ENCODE results near the gene MAGI1. TPM values are rescaled to one million over a fixed set of nuclear protein-coding genes. Genes with fewer than 3 reads are reported as not detected.
A peak's percentile ranks its signal among the peaks of the same experiment; 100 is the strongest.

MAGI1 gene
- polyA plus RNA-seq, 3 donors, result not detected

GRCh38 chr3:66037986-66038369 is 740 bp downstream of the MAGI1 start:
- no peak for TF ChIP-seq CTCF (IDR thresholded peaks at IDR 0.05)
- H3K27ac Mint-ChIP-seq, result peak overlapping the region in 1 of 7 donors; percentile 42
- H3K36me3 ChIP-seq (replicated peaks in 1 of 2; ENCODE audit: control insufficient read depth in 1 of 2, insufficient read depth in 2 of 2, low read length in 2 of 2), result no peaks in the 10 kb centered on the region
- H3K9ac ChIP-seq (ENCODE audit: insufficient read depth, low read length, poor library complexity, severe bottlenecking), result no peak overlapping the region
- H3K4me1 Mint-ChIP-seq, result peaks cover 8% of the 10 kb centered on the region
- no peaks in the 10 kb centered on the region for H3K79me2 ChIP-seq (ENCODE audit: insufficient read depth, low read length)
- peaks cover 0 to 3% of the 10 kb centered on the region in 2 donors for H3K36me3 Mint-ChIP-seq
- peak overlapping the region; percentile 48 for H3K4me2 ChIP-seq (replicated peaks; ENCODE audit: extremely low read depth, low read length, poor library complexity, severe bottlenecking)
- peaks cover 51 to 66% (median 52%) of the 10 kb centered on the region in 3 donors for H3K27me3 Mint-ChIP-seq (ENCODE audit: low read depth in 3 of 3)
- under 1% methylated on average over 31 of the region's 31 CpGs for WGBS (ENCODE audit: insufficient coverage)
- H3K4me3 ChIP-seq (replicated peaks in 1 of 3; ENCODE audit: low read depth in 2 of 3, low read length in 3 of 3), result peak overlapping the region in 1 of 3 experiments; percentile 47
- no peak for DNase-seq
- peaks cover 44 to 62% of the 10 kb centered on the region in 2 donors for H3K27me3 ChIP-seq (ENCODE audit: control insufficient read depth in 2 of 2, insufficient read depth in 2 of 2, low read length in 2 of 2)
- H4K20me1 ChIP-seq (ENCODE audit: insufficient read depth, low read length), result no peaks in the 10 kb centered on the region
- H3K27ac ChIP-seq (ENCODE audit: low read depth in 1 of 2, low read length in 2 of 2), result no peak overlapping the region
- peaks cover 0 to 6% of the 10 kb centered on the region in 2 donors for H3K4me1 ChIP-seq (ENCODE audit: control insufficient read depth in 1 of 2, insufficient read depth in 2 of 2, low read length in 2 of 2)
- H2AFZ ChIP-seq (ENCODE audit: insufficient read depth, low read depth, low read length, poor library complexity, severe bottlenecking), result peak overlapping the region; percentile 50
- H3K4me3 Mint-ChIP-seq, result peak overlapping the region; percentile 67 to 91
- H3K9me3 Mint-ChIP-seq, result peaks cover 0 to 14% (median 7%) of the 10 kb centered on the region in 7 donors
- intact Hi-C loops (cut with micrococcal nuclease), result no loop called here
- H3K9me3 ChIP-seq (replicated peaks in 1 of 2; ENCODE audit: control insufficient read depth in 1 of 2, insufficient read depth in 1 of 2, low read length in 2 of 2), result peaks cover 0 to 21% of the 10 kb centered on the region in 2 donors

DNA sequence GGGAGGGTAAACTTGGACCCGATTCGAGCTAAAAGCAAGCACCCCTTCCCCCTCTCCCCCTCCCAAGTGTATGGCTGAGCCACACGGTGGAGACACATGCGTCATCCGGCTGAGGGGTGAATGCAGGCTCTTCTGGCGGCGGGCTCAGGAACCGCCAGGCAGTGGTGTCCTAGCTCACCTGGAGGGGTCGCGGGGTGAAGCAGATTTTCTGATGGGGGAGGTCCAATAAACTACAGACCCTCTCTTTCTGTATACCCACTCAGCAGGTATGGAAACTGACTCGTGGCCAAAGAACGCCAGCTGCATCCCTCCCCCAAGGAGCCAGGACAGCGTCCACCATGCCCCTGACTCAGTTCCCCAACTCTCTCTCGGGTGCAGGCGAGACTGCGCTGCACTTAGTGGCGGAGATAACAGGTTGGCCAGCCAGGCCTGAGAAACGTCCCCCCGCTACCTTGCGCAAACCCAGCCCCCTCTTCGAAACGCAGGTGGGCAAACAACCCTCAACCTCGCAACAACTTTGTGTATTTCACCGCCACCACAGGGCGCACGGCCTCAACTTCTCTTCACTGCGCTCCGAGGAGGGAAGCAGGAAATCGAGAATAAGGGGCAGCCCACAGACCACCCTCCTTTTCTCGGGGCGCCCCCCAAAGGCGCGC is 1.3 kb downstream of the MAGI1 start:
- Mint-ChIP-seq H3K27ac (no peak overlapping the region), H3K4me1 (peaks cover 8% of the 10 kb centered on the region), H3K4me3 (peak overlapping the region; percentile 6 to 91), H3K36me3 (peaks cover 0 to 3% of the 10 kb centered on the region in 2 donors), H3K9me3 (peaks cover 0 to 13% (median 7%) of the 10 kb centered on the region in 7 donors), H3K27me3 (ENCODE audit: low read depth in 3 of 3) (peaks cover 51 to 67% (median 52%) of the 10 kb centered on the region in 3 donors)
- Histone ChIP-seq H3K27ac (ENCODE audit: low read depth in 1 of 2, low read length in 2 of 2) (no peak overlapping the region), H4K20me1 (ENCODE audit: insufficient read depth, low read length) (no peaks in the 10 kb centered on the region), H2AFZ (ENCODE audit: insufficient read depth, low read depth, low read length, poor library complexity, severe bottlenecking) (no peak overlapping the region), H3K9ac (ENCODE audit: insufficient read depth, low read length, poor library complexity, severe bottlenecking) (no peak overlapping the region), H3K4me1 (ENCODE audit: control insufficient read depth in 1 of 2, insufficient read depth in 2 of 2, low read length in 2 of 2) (peaks cover 0 to 6% of the 10 kb centered on the region in 2 donors), H3K4me2 (replicated peaks; ENCODE audit: extremely low read depth, low read length, poor library complexity, severe bottlenecking) (peak overlapping the region; percentile 48), H3K79me2 (ENCODE audit: insufficient read depth, low read length) (no peaks in the 10 kb centered on the region), H3K36me3 (replicated peaks in 1 of 2; ENCODE audit: control insufficient read depth in 1 of 2, insufficient read depth in 2 of 2, low read length in 2 of 2) (no peaks in the 10 kb centered on the region), H3K27me3 (ENCODE audit: control insufficient read depth in 2 of 2, insufficient read depth in 2 of 2, low read length in 2 of 2) (peaks cover 44 to 62% of the 10 kb centered on the region in 2 donors), H3K4me3 (replicated peaks in 1 of 3; ENCODE audit: low read depth in 2 of 3, low read length in 3 of 3) (no peak overlapping the region), H3K9me3 (replicated peaks in 1 of 2; ENCODE audit: control insufficient read depth in 1 of 2, insufficient read depth in 1 of 2, low read length in 2 of 2) (peaks cover 0 to 21% of the 10 kb centered on the region in 2 donors)
- no peak for TF ChIP-seq CTCF (IDR thresholded peaks at IDR 0.05)
- intact Hi-C loops (cut with micrococcal nuclease), result no loop called here
- WGBS (ENCODE audit: insufficient coverage), result 3% methylated on average over 21 of the region's 33 CpGs
- no peak for DNase-seq

Measured in CD14-positive monocyte (primary cell).